Lung microvascular endothelial cell (primary cell): Measurements from ENCODE around the gene MINDY4B. TPM values are rescaled to one million over a fixed set of nuclear protein-coding genes. Genes with fewer than 3 reads are reported as not detected.
"Not testable (repeated sequence)": the region's sequence is repeated elsewhere in the genome, so short reads cannot be mapped to it uniquely, and the experiment has no call there.

ENCODE experiments used
- DNase-seq, 2 donors: peaks; one replicate each; pipeline versions ENCODE4 v3.0.0 to v3.0.0-alpha.2; 2010; ENCODE audit warnings: low read depth in 2 of 2
- total RNA-seq: library from RNA; depleted of rRNA; stranded (reverse); fragments of >200 nt; gene quantifications from 2 replicates; pipeline ENCODE4 v1.2.1, GENCODE V29; 2014

MINDY4B gene
- total RNA-seq, 1 donor from 2014 or later: not detected

- DNase-seq: no peak
Observed at GRCh38 chr3:150898046-150898754, 7.0 kb downstream of the MINDY4B start.

- DNase-seq: no peak
Observed at GRCh38 chr3:150897592-150897991, 7.6 kb downstream of the MINDY4B start.

GRCh38 chr3:150890831-150891230, 14.4 kb downstream of the MINDY4B start:
- DNase-seq: no peak

GRCh38 chr3:150890295-150890694, 14.9 kb downstream of the MINDY4B start:
- DNase-seq: no peak

GRCh38 chr3:150889106-150889505, 16.1 kb downstream of the MINDY4B start:
- DNase-seq: no peak

GRCh38 chr3:150887031-150887430, 18.2 kb downstream of the MINDY4B start:
- DNase-seq: no peak

- no peak for DNase-seq
Observed at GRCh38 chr3:150885535-150885934, 19.7 kb downstream of the MINDY4B start.

- DNase-seq: no peak
Observed at GRCh38 chr3:150878996-150879575, 26.2 kb downstream of the MINDY4B start.

- DNase-seq: no peak
Observed at GRCh38 chr3:150878290-150878689, 26.9 kb downstream of the MINDY4B start.

- no peak for DNase-seq
Observed at GRCh38 chr3:150877303-150877702, 27.9 kb downstream of the MINDY4B start.

GRCh38 chr3:150876611-150877265, 28.5 kb downstream of the MINDY4B start:
- DNase-seq: no peak

GRCh38 chr3:150875548-150875947, 29.7 kb downstream of the MINDY4B start:
- no peak for DNase-seq

GRCh38 chr3:150874666-150875219, 30.5 kb downstream of the MINDY4B start:
- no peak for DNase-seq

- no peak for DNase-seq
Observed at GRCh38 chr3:150871192-150871591, 34.0 kb downstream of the MINDY4B start.

GRCh38 chr3:150870406-150870805, 34.8 kb downstream of the MINDY4B start:
- no peak for DNase-seq

GRCh38 chr3:150868282-150868681, 37.0 kb downstream of the MINDY4B start:
- DNase-seq: no peak

GRCh38 chr3:150867434-150867833, 37.8 kb downstream of the MINDY4B start:
- DNase-seq: no peak

- DNase-seq: peak in 1 of 2 donors; percentile 12
Observed at GRCh38 chr3:150863921-150864320, 41.3 kb downstream of the MINDY4B start.

GRCh38 chr3:150861851-150862250, 43.4 kb downstream of the MINDY4B start:
- no peak for DNase-seq

GRCh38 chr3:150857936-150858335, 47.3 kb downstream of the MINDY4B start:
- DNase-seq: not testable (repeated sequence)

GRCh38 chr3:150850191-150850590, 55.0 kb downstream of the MINDY4B start:
- DNase-seq: no peak

GRCh38 chr3:150848864-150849263, 56.4 kb downstream of the MINDY4B start:
- no peak for DNase-seq
